Adrenal gland (tissue), 12 donors: ENCODE data around the gene MGAT5B. TPM values are rescaled to one million over a fixed set of nuclear protein-coding genes. Genes with fewer than 3 reads are reported as not detected.

Source experiments
- DNase-seq, 7 donors: peaks; one replicate each; pipeline ENCODE4 v3.0.0-alpha.2; 2019 to 2020
- H3K27ac ChIP-seq, 5 donors: fragments of 200-600 bp; sonication (generic) in 4 of 5; 1 replicate in 3 of 5; 2 replicates in 2 of 5; pipeline versions ENCODE4 v1.5.1 to v1.8.0; 2016 to 2020; ENCODE audit warnings: mild to moderate bottlenecking in 1 of 5
- H3K27me3 ChIP-seq: fragments of 200-600 bp; 2 replicates; pipeline ENCODE4 v1.8.0; 2021
- H3K36me3 ChIP-seq, 2 donors: fragments of 200-600 bp; replicated peaks in 1 of 2; 1 replicate in 1 of 2; 2 replicates in 1 of 2; pipeline versions ENCODE4 v1.5.1 to v1.8.0; 2018 to 2022
- H3K4me1 ChIP-seq, 2 donors: fragments of 200-600 bp; replicated peaks in 1 of 2; 1 replicate in 1 of 2; 2 replicates in 1 of 2; pipeline versions ENCODE4 v1.5.1 to v1.8.0; 2018 to 2021
- H3K4me3 ChIP-seq, 4 donors: fragments of 200-600 bp; sonication (generic) in 3 of 4; one replicate each; pipeline ENCODE4 v1.5.1; 2016 to 2018
- H3K9me3 ChIP-seq, 3 donors: fragments of 200-600 bp; sonication (generic) in 1 of 3; replicated peaks in 1 of 3; 1 replicate in 2 of 3; 2 replicates in 1 of 3; pipeline versions ENCODE4 v1.5.1 to v1.8.0; 2016 to 2021
- POLR2A ChIP-seq, 2 donors: fragments of 450-650 bp; IDR thresholded peaks; one replicate each; pipeline ENCODE4 v1.6.1; 2017; ENCODE audit warnings: antibody characterized with exemption in 2 of 2, mild to moderate bottlenecking in 2 of 2, moderate library complexity in 1 of 2
- WGBS, 4 donors: extraction: QIAGEN DNeasy Blood & Tissue Kit in 2 of 4; methylation state at CpG; one replicate each; pipeline versions ENCODE4 v1.1.5 to v1.1.7; 2013 to 2017; 5-methylcytosine and 5-hydroxymethylcytosine counted together
- intact Hi-C, 2 donors: fragments of 100-400 bp; cut with DNase I; formaldehyde crosslinking; loops; one replicate each; pipeline versions ENCODE4 v1.14.1 to v1.15.0; 2022 to 2023
- polyA plus RNA-seq, 3 donors: library from polyadenylated mRNA; stranded (reverse); fragments of 200-250 nt in 2 of 3; fragments of 350-450 nt in 1 of 3; fragmentation: Illumina TruSeq in 1 of 3; extraction: RNeasy Lipid Tissue Mini Kit (QIAGEN cat#74804) in 1 of 3; gene quantifications; one replicate each; pipeline ENCODE4 v1.2.3, GENCODE V29; 2013 to 2014
- total RNA-seq, 9 donors: library from RNA; depleted of rRNA in 4 of 9; stranded (reverse); fragments of >200 nt in 4 of 9; fragments of 120-200 nt in 1 of 9; fragmentation: NEBNext Ultra II Directional in 1 of 9; extraction: Animal tissue kit (Norgen Biotek cat#: 25700) in 1 of 9; gene quantifications; one replicate each; pipeline versions ENCODE4 v1.1.0 to v1.2.4, GENCODE V29; 2013 to 2023
- TF ChIP-seq, protein P1 (sequence below), 6 experiments: fragments of 450-650 bp in 4 of 6; fragments of 200-600 bp in 2 of 6; sonication (generic) in 1 of 6; IDR thresholded peaks; 1 replicate in 5 of 6; 2 replicates in 1 of 6; pipeline versions ENCODE4 v1.5.1 to v1.8.0; 2016 to 2021; ENCODE audit warnings: antibody characterized with exemption in 6 of 6, mild to moderate bottlenecking in 2 of 6, moderate library complexity in 1 of 6
- donor health status: healthy with polysubstance abuse.
- donor health status: Bipolar disorder and iron deficiency.
- donor health status: DM: yes; HTN: yes; CAD: no.
- donor health status: DM: no; HTN: no; CAD: no.
- donor health status: DM: no; HTN: no; CAD: no.
- donor health status: DM: yes; HTN: yes; CAD: no.

The MGAT5B gene
- total and polyA plus RNA-seq, 12 donors = 0.24 to 1.0 (median 0.70) TPM; not detected in 1

DNA sequence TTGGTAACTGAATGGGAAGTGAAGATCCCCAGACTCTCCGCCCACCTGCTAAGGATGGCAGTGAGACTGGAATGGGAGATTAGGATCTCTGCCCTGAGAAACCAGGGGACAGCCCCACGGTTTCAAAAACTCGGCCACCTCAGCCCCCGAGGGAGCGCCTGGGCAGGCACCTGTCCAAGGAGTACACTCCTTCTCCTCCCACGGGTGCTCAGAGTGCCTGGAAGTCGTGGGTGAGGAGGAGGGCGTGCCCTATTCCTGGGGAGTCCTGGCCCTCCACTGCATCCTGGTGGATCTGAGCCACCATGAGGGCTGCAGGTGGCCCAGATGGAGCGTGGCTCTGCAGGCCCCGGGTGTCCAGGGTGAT, 78.5 kb downstream of the MGAT5B start:
- Histone ChIP-seq H3K9me3 (no peaks in the 10 kb centered on the region), H3K4me1 (no peaks in the 10 kb centered on the region), H3K4me3 (no peak overlapping the region), H3K36me3 (no peaks in the 10 kb centered on the region), H3K27me3 (no peaks in the 10 kb centered on the region), H3K27ac (no peak overlapping the region)
- no peak for DNase-seq
- TF ChIP-seq, protein P1, sequence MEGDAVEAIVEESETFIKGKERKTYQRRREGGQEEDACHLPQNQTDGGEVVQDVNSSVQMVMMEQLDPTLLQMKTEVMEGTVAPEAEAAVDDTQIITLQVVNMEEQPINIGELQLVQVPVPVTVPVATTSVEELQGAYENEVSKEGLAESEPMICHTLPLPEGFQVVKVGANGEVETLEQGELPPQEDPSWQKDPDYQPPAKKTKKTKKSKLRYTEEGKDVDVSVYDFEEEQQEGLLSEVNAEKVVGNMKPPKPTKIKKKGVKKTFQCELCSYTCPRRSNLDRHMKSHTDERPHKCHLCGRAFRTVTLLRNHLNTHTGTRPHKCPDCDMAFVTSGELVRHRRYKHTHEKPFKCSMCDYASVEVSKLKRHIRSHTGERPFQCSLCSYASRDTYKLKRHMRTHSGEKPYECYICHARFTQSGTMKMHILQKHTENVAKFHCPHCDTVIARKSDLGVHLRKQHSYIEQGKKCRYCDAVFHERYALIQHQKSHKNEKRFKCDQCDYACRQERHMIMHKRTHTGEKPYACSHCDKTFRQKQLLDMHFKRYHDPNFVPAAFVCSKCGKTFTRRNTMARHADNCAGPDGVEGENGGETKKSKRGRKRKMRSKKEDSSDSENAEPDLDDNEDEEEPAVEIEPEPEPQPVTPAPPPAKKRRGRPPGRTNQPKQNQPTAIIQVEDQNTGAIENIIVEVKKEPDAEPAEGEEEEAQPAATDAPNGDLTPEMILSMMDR (IDR thresholded peaks at IDR 0.05) = no peak
- TF ChIP-seq POLR2A (IDR thresholded peaks at IDR 0.05) = no peak
- 61 to 87% (median 80%) methylated on average over 4 to 10 of the region's 10 CpGs for WGBS, 4 donors
- intact Hi-C loops = no loop called here

DNA sequence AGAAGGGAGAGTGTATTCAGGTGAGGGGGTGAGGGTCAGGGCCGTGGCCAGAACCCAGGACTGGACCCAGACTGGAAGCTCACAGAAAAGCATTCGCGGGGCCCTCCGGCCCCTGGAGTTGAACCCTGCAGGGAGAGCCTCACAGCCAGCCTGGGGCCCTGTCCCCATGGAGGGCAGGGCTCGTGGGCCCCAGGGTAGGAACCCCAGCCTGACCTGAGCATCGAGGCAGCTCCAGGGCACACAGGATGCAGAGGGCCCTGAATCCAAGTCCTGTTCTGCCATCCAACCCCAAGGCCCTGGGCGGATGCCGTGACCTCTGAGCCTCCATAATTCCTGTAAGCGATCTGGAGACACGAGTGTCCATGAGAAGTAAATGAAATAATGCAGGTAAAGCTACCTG, 79.1 kb downstream of the MGAT5B start:
- intact Hi-C loops = no loop called here
- TF ChIP-seq, protein P1 (IDR thresholded peaks at IDR 0.05) = no peak
- TF ChIP-seq POLR2A (IDR thresholded peaks at IDR 0.05) = no peak
- Histone ChIP-seq H3K4me3 (no peak overlapping the region), H3K27me3 (no peaks in the 10 kb centered on the region), H3K27ac (no peak overlapping the region), H3K36me3 (no peaks in the 10 kb centered on the region), H3K9me3 (no peaks in the 10 kb centered on the region), H3K4me1 (no peaks in the 10 kb centered on the region)
- DNase-seq = no peak
- WGBS, 4 donors = 85 to 96% (median 93%) methylated on average over 9 to 10 of the region's 10 CpGs

DNA sequence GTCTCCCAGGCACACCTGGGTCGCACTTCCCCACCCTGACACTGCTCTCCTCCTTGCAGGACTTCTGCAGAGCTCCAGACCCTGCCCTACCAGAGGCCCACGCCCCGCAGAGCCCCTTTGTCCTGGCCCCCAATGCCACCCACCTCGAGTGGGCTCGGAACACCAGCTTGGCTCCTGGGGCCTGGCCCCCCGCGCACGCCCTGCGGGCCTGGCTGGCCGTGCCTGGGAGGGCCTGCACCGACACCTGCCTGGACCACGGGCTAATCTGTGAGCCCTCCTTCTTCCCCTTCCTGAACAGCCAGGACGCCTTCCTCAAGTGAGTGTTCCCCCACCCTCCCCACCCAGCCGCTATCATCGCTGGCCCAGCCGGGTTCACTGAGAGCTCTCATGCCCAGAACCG, 79.6 kb downstream of the MGAT5B start:
- H3K9me3 ChIP-seq = no peaks in the 10 kb centered on the region
- WGBS, 4 donors = 78 to 92% (median 85%) methylated on average over 8 to 17 of the region's 17 CpGs
- DNase-seq = no peak
- no peaks in the 10 kb centered on the region for H3K27me3 ChIP-seq
- no peaks in the 10 kb centered on the region for H3K4me1 ChIP-seq
- intact Hi-C loops = no loop called here
- TF ChIP-seq, protein P1 (IDR thresholded peaks at IDR 0.05) = no peak
- TF ChIP-seq POLR2A (IDR thresholded peaks at IDR 0.05) = no peak
- no peak overlapping the region for H3K27ac ChIP-seq
- H3K36me3 ChIP-seq = no peaks in the 10 kb centered on the region
- no peak overlapping the region for H3K4me3 ChIP-seq

DNA sequence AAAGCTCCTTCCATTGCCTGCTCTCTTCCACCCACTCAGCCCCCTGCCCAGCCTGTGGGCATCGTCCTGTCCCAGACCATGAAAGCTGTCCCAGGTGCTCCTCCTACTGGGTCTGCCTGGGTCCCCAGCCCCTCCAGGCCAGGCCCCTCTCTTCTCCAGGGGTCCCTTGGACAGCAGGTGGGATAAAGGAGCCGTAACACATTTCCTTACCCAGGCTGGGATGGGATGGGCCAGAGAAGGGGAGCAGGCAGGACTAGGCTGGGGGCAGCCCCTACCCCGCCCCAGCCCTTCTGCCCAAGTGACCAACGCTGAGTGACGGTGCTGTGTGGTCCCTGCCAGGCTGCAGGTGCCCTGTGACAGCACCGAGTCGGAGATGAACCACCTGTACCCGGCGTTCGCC, 80.1 kb downstream of the MGAT5B start:
- H3K36me3 ChIP-seq = no peaks in the 10 kb centered on the region
- no peak overlapping the region for H3K27ac ChIP-seq
- H3K9me3 ChIP-seq = no peaks in the 10 kb centered on the region
- 89 to 93% (median 92%) methylated on average over 5 to 10 of the region's 10 CpGs for WGBS, 4 donors
- TF ChIP-seq, protein P1 (IDR thresholded peaks at IDR 0.05) = no peak
- TF ChIP-seq POLR2A (IDR thresholded peaks at IDR 0.05) = no peak
- no peak for DNase-seq
- H3K4me1 ChIP-seq = no peaks in the 10 kb centered on the region
- no peaks in the 10 kb centered on the region for H3K27me3 ChIP-seq
- intact Hi-C loops = no loop called here
- no peak overlapping the region for H3K4me3 ChIP-seq
